IPS-15b (cell line): ENCODE results near the gene REEP1.

Experiments
- H3K27me3 ChIP-seq: one replicate; pipeline ENCODE4 v1.6.1; 2013; ENCODE audit warnings: low read length; ENCODE audit not compliant: control insufficient read depth, insufficient read depth
- H3K36me3 ChIP-seq: one replicate; pipeline ENCODE4 v1.6.1; 2013; ENCODE audit warnings: low read length; ENCODE audit not compliant: control insufficient read depth, insufficient read depth
- H3K4me1 ChIP-seq: one replicate; pipeline ENCODE4 v1.6.1; 2013; ENCODE audit warnings: mild to moderate bottlenecking, low read length; ENCODE audit not compliant: control insufficient read depth, insufficient read depth
- H3K4me3 ChIP-seq: one replicate; pipeline ENCODE4 v1.5.1; 2013; ENCODE audit warnings: low read depth, low read length
- H3K9ac ChIP-seq: one replicate; pipeline ENCODE4 v1.6.1; 2013; ENCODE audit warnings: low read depth, mild to moderate bottlenecking, low read length
- H3K9me3 ChIP-seq: one replicate; pipeline ENCODE4 v1.6.1; 2013; ENCODE audit warnings: mild to moderate bottlenecking, low read length; ENCODE audit not compliant: control insufficient read depth, insufficient read depth

Gene REEP1

DNA sequence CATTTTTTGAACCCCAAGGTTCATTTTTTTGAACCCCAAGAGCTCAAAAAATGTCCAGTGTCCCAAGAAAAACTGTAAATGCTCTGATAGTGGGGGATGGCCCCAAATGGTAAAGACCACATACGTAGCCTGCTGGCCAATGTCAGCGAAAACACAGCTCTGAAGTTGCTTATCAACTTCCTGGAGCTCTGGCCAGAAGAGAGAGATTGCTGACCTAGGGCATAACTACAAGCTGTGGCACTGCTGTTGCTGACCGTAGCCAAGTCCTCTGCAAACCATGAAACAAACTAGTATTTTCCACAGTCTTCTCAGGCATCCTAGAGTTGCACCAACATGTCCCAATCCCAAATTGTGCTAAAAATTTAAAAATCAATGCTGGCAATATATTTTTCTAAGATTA lies 50.9 kb downstream of the REEP1 start:
- H3K4me1 ChIP-seq = no peaks in the 10 kb centered on the region
- H3K4me3 ChIP-seq = no peak overlapping the region
- H3K36me3 ChIP-seq = no peaks in the 10 kb centered on the region
- H3K9me3 ChIP-seq = no peaks in the 10 kb centered on the region
- peaks cover 2% of the 10 kb centered on the region for H3K27me3 ChIP-seq
- H3K9ac ChIP-seq = no peak overlapping the region

- Histone ChIP-seq H3K4me1 (no peaks in the 10 kb centered on the region), H3K36me3 (no peaks in the 10 kb centered on the region), H3K9me3 (no peaks in the 10 kb centered on the region), H3K4me3 (no peak overlapping the region), H3K27me3 (peaks cover 2% of the 10 kb centered on the region), H3K9ac (no peak overlapping the region)
Observed at GRCh38 chr2:86285981-86286380, 51.4 kb downstream of the REEP1 start.

DNA sequence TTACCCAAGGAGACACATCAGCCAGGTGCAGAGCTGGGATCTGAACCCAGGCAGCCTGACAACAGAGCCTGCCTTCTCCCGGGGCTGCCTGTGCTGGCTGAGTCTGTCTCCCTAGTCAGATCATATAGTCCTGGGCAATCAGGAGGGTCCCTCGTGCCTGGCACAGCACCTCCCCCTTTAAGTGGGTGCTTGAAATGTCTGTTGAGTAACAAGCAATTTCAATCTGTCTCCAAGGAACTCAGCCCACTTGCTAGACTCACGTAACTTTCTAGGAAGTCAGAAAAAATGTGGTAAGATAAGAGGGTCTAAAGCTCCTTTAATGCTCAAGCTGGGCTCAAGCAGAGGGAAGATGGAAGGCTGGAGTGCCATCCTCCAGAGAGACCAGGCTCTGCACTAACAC lies 51.9 kb downstream of the REEP1 start:
- Histone ChIP-seq H3K9me3 (no peaks in the 10 kb centered on the region), H3K36me3 (no peaks in the 10 kb centered on the region), H3K9ac (no peak overlapping the region), H3K4me3 (no peak overlapping the region), H3K27me3 (peaks cover 2% of the 10 kb centered on the region), H3K4me1 (no peaks in the 10 kb centered on the region)

DNA sequence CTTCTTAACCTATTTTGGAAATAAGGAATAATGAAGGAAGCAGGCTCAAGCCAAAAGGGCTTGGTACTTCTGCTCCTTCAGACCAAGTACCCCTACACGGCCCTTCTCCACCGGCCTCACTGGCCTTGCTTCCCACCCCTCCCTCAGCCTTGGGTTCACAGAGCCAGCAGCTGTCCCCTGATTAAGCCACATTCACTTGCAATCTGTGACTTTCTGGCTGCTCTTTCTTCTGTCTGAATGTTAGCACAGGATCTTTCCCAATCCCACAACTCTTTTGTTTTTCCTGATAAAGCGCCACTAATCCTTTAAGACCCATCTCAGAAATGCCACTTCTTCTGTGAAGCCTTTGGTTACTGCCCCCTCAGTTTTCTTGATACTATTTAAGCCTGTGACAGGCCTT lies 52.4 kb downstream of the REEP1 start:
- Histone ChIP-seq H3K27me3 (peaks cover 2% of the 10 kb centered on the region), H3K9ac (no peak overlapping the region), H3K36me3 (no peaks in the 10 kb centered on the region), H3K4me3 (no peak overlapping the region), H3K9me3 (no peaks in the 10 kb centered on the region), H3K4me1 (no peaks in the 10 kb centered on the region)

DNA sequence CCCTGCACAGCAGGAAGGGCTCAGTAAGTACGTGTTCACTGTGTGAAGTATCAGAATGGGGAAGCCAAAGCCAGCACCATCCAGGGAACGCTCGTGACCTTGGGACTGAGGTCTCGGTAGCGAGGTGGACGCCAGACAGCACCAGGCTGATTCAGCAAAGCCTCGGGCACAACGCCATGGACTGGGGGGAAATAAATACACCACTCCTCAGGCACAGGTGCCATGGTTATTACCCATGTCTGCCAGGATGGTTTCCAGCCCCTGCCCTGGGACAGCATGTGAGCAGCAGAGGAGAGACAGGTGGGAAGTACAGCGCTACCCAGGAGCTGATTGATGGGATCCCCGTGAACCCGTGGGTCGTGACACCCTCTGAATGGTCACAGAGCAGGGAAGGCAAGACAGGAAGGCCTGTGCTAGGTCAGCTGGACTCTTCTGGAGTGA lies 53.0 kb downstream of the REEP1 start:
- Histone ChIP-seq H3K9ac (no peak overlapping the region), H3K27me3 (peaks cover 2% of the 10 kb centered on the region), H3K9me3 (no peaks in the 10 kb centered on the region), H3K4me1 (no peaks in the 10 kb centered on the region), H3K36me3 (no peaks in the 10 kb centered on the region), H3K4me3 (no peak overlapping the region)

GRCh38 chr2:86283411-86284030 lies 53.9 kb downstream of the REEP1 start:
- H3K9ac ChIP-seq = no peak overlapping the region
- H3K36me3 ChIP-seq = no peaks in the 10 kb centered on the region
- H3K9me3 ChIP-seq = no peaks in the 10 kb centered on the region
- no peaks in the 10 kb centered on the region for H3K4me1 ChIP-seq
- no peak overlapping the region for H3K4me3 ChIP-seq
- peaks cover 2% of the 10 kb centered on the region for H3K27me3 ChIP-seq

GRCh38 chr2:86281066-86281700 lies 56.2 kb downstream of the REEP1 start:
- no peaks in the 10 kb centered on the region for H3K4me1 ChIP-seq

GRCh38 chr2:86280191-86280667 lies 57.2 kb downstream of the REEP1 start:
- Histone ChIP-seq H3K9ac (no peak overlapping the region), H3K4me1 (no peaks in the 10 kb centered on the region), H3K4me3 (no peak overlapping the region), H3K27me3 (no peaks in the 10 kb centered on the region), H3K36me3 (no peaks in the 10 kb centered on the region), H3K9me3 (no peaks in the 10 kb centered on the region)

More at GRCh38 chr2:86281066-86281700, 56.2 kb downstream of the REEP1 start:
- H3K9me3 ChIP-seq = no peaks in the 10 kb centered on the region
- H3K4me3 ChIP-seq = no peak overlapping the region
- peaks cover 2% of the 10 kb centered on the region for H3K27me3 ChIP-seq
- H3K9ac ChIP-seq = no peak overlapping the region
- H3K36me3 ChIP-seq = no peaks in the 10 kb centered on the region

GRCh38 chr2:86275962-86276361 lies 61.5 kb downstream of the REEP1 start:
- Histone ChIP-seq H3K9ac (no peak overlapping the region), H3K36me3 (no peaks in the 10 kb centered on the region), H3K4me3 (no peak overlapping the region), H3K9me3 (no peaks in the 10 kb centered on the region), H3K27me3 (no peaks in the 10 kb centered on the region), H3K4me1 (no peaks in the 10 kb centered on the region)

- H3K9ac ChIP-seq = no peak overlapping the region
- H3K9me3 ChIP-seq = no peaks in the 10 kb centered on the region
- no peak overlapping the region for H3K4me3 ChIP-seq
- H3K27me3 ChIP-seq = no peaks in the 10 kb centered on the region
- H3K4me1 ChIP-seq = no peaks in the 10 kb centered on the region
- H3K36me3 ChIP-seq = no peaks in the 10 kb centered on the region
Observed at GRCh38 chr2:86275384-86275799, 62.0 kb downstream of the REEP1 start.

GRCh38 chr2:86274918-86275275 lies 62.5 kb downstream of the REEP1 start:
- Histone ChIP-seq H3K36me3 (no peaks in the 10 kb centered on the region), H3K9me3 (no peaks in the 10 kb centered on the region), H3K4me3 (no peak overlapping the region), H3K27me3 (no peaks in the 10 kb centered on the region), H3K4me1 (no peaks in the 10 kb centered on the region), H3K9ac (no peak overlapping the region)

GRCh38 chr2:86274265-86274917 lies 63.0 kb downstream of the REEP1 start:
- H3K4me3 ChIP-seq = no peak overlapping the region
- H3K4me1 ChIP-seq = no peaks in the 10 kb centered on the region
- H3K9me3 ChIP-seq = no peaks in the 10 kb centered on the region
- H3K9ac ChIP-seq = no peak overlapping the region
- no peaks in the 10 kb centered on the region for H3K27me3 ChIP-seq
- H3K36me3 ChIP-seq = no peaks in the 10 kb centered on the region
